ENCODE data around the gene POLE2. TPM values are rescaled to one million over a fixed set of nuclear protein-coding genes. Genes with fewer than 3 reads are reported as not detected.
"Not testable (repeated sequence)": the region's sequence is repeated elsewhere in the genome, so short reads cannot be mapped to it uniquely, and the experiment has no call there.

Gene POLE2
- total RNA-seq, 1 donor from 2014 or later: 46.9 TPM

DNA sequence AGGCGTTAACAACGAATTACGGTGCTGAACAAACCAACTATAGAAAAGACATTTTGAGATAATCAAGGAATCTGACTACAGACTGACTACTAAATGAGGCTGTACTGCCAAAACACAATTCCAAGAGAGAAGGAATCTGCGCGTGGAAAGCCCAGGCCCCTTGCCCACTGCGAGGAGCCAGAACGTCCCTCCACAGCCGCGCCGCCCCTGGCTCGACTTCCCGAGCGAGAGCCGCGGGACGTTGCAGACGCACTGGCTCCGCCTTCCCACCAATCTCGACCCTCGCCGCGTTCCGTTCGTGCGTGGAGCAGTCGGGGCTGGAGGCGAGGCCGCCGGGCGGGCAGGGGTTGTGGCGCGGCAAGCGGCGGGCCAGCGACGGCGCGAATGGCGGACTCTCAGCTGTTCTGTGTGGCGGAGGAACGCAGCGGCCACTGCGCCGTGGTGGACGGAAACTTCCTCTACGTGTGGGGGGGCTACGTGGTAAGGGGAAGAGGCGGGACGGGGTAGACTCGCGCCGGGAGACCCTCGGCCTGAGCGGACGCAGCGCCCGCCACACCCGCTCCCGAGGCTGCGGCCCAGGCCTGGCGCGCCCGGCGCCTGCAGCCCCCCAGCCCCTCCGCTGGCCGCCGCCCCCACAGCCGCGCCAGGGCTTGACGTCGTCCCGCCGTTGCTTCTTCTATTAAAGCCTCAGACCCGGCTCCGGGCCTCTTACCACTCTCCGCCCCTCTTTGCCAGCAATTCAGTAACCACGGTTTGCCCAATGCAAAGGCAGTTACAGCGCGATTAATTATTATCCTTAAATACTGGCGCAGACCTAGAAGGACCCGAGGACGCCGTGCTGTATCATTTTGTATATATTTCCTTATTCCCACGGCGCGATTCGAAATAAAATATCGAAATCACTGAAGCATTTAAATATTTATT, 5.1 kb upstream of the POLE2 start, which contains the start of gene KLHDC1:
TSS of gene KLHDC1 (plus strand) at position 310 of the 924 bp plus-strand sequence. CDS start at position 385, 75 bp downstream.
- Mint-ChIP-seq H3K4me3 (peak within 1 kb of the TSS; percentile 87), H3K9me3 (no peaks in the 10 kb centered on the region), H3K36me3 (ENCODE audit: low read depth) (peaks cover 2% of the 10 kb centered on the region), H3K4me1 (ENCODE audit: low read depth) (peaks cover 19% of the 10 kb centered on the region), H3K27me3 (ENCODE audit: insufficient read depth) (peaks cover 1% of the 10 kb centered on the region), H3K27ac (peak within 1 kb of the TSS; percentile 94)
- DNase-seq (ENCODE audit: low spot score): peak; percentile 74
- intact Hi-C loops (cut with micrococcal nuclease): loop anchor here (1.0 to 10.0 kb wide), 2 partner anchors 74 to 972 kb away; partner anchors contain the start of gene SAV1

DNA sequence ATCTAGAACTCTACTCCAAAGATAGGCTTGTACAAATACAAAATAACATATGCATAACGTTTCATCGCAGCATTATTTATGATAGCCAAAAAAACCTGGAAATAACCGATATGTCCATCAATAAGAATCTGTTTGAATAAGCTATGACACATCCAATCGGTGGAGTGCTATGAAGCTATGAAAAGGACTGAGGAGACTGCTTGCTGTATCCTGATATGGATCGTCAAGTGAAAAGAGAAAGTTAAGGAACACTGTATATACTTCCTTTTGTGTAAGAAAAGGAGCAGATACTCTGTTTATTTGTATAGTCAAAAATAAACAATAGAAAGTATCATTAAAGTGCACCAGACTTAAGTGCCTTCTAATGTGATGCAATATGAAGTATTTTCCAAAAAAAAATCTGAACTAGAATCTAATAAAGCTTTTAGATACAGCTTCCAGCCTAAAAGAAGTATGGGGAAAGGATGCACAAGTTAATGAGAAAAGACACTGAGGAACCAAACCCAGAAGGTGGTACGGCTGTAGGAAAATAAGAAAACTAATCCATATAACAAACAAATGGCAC, 4.3 kb upstream of the POLE2 start:
- H3K27ac Mint-ChIP-seq: peak overlapping the region; percentile 94
- DNase-seq (ENCODE audit: low spot score): no peak
- intact Hi-C loops (cut with micrococcal nuclease): loop anchor here (10.0 kb wide), 1 partner anchor 973 kb away; the partner anchor contains the start of gene SAV1
- peak overlapping the region; percentile 87 for H3K4me3 Mint-ChIP-seq
- H3K27me3 Mint-ChIP-seq (ENCODE audit: insufficient read depth): peaks cover 1% of the 10 kb centered on the region
- peaks cover 2% of the 10 kb centered on the region for H3K36me3 Mint-ChIP-seq (ENCODE audit: low read depth)
- no peaks in the 10 kb centered on the region for H3K9me3 Mint-ChIP-seq
- peaks cover 22% of the 10 kb centered on the region for H3K4me1 Mint-ChIP-seq (ENCODE audit: low read depth)

DNA sequence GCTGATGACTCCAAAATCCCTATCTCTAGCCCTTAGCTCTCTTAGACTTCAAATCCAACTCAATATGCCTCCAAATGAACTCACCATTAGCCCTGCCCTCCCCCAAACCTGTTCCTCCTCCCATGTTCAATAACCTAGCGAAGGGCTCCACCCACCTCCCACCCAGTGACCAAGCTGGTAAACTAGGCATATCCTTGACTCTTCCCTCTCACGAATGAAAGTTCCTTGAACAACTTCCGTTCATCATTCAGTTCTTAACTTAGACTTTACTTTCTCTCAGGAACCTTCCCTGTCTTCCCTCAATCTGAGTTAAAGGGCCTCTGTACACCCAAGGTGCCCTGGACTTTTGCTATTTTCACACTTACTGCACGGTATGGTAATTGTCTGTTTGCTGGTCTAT, 3.0 kb upstream of the POLE2 start:
- DNase-seq (ENCODE audit: low spot score): no peak
- H3K4me3 Mint-ChIP-seq: no peak overlapping the region
- peaks cover 5% of the 10 kb centered on the region for H3K36me3 Mint-ChIP-seq (ENCODE audit: low read depth)
- H3K27me3 Mint-ChIP-seq (ENCODE audit: insufficient read depth): peaks cover 1% of the 10 kb centered on the region
- no peaks in the 10 kb centered on the region for H3K9me3 Mint-ChIP-seq
- no peak overlapping the region for H3K27ac Mint-ChIP-seq
- peaks cover 31% of the 10 kb centered on the region for H3K4me1 Mint-ChIP-seq (ENCODE audit: low read depth)
- intact Hi-C loops (cut with micrococcal nuclease): loop anchor here (10.0 kb wide), 1 partner anchor 974 kb away; the partner anchor contains the start of gene SAV1

- Mint-ChIP-seq H3K27ac (peak overlapping the region; percentile 88), H3K4me1 (ENCODE audit: low read depth) (peaks cover 31% of the 10 kb centered on the region), H3K36me3 (ENCODE audit: low read depth) (peaks cover 5% of the 10 kb centered on the region), H3K9me3 (no peaks in the 10 kb centered on the region), H3K4me3 (peak overlapping the region; percentile 91), H3K27me3 (ENCODE audit: insufficient read depth) (peaks cover 1% of the 10 kb centered on the region)
- no peak for DNase-seq (ENCODE audit: low spot score)
- intact Hi-C loops (cut with micrococcal nuclease): loop anchor here (1.0 to 5.0 kb wide), 9 partner anchors 54 to 624 kb away; partner anchors contain the start of genes DMAC2L, KLHDC2, L2HGDH and MGAT2
These were observed 652 bp upstream of the POLE2 start for GRCh38 chr14:49688701-49689030.

- Mint-ChIP-seq H3K4me1 (ENCODE audit: low read depth) (peaks cover 19% of the 10 kb centered on the region), H3K4me3 (peak overlapping the region; percentile 91), H3K36me3 (ENCODE audit: low read depth) (peaks cover 12% of the 10 kb centered on the region), H3K9me3 (no peaks in the 10 kb centered on the region), H3K27me3 (ENCODE audit: insufficient read depth) (no peaks in the 10 kb centered on the region), H3K27ac (no peak overlapping the region)
- intact Hi-C loops (cut with micrococcal nuclease): loop anchor here (5.0 kb wide), 3 partner anchors 166 to 626 kb away; partner anchors contain the start of genes DMAC2L, L2HGDH, NEMF and VCPKMT
- DNase-seq (ENCODE audit: low spot score): no peak
These were observed 1.6 kb downstream of the POLE2 start for GRCh38 chr14:49686425-49686824.

GRCh38 chr14:49679271-49679670, 8.7 kb downstream of the POLE2 start:
- DNase-seq (ENCODE audit: low spot score): no peak
- Mint-ChIP-seq H3K36me3 (ENCODE audit: low read depth) (peaks cover 39% of the 10 kb centered on the region), H3K27ac (peak overlapping the region; percentile 74), H3K4me3 (no peak overlapping the region), H3K27me3 (ENCODE audit: insufficient read depth) (no peaks in the 10 kb centered on the region), H3K9me3 (no peaks in the 10 kb centered on the region), H3K4me1 (ENCODE audit: low read depth) (peaks cover 13% of the 10 kb centered on the region)
- intact Hi-C loops (cut with micrococcal nuclease): no loop called here

- peaks cover 45% of the 10 kb centered on the region for H3K36me3 Mint-ChIP-seq (ENCODE audit: low read depth)
These were observed 10.4 kb downstream of the POLE2 start for GRCh38 chr14:49677643-49678042.

DNA sequence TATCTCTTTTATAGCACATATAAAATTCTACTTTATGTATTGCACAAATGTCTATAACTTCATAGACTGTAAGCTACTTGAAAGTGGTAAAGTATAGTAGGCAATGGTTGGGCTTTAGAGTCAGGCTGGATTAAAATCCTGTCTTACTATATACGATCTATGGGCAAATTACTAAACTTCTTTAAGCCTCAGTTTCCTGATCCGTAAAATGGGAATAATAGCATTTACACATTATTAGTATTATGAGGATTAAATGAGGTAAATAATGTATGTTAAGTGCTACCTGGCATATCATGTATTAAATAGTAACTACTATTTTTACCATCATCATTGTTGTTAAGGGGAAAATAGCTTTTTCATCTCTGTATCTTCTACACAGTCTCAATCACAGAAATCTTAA, 14.4 kb downstream of the POLE2 start:
- Mint-ChIP-seq H3K36me3 (ENCODE audit: low read depth) (peaks cover 22% of the 10 kb centered on the region), H3K9me3 (no peaks in the 10 kb centered on the region), H3K4me1 (ENCODE audit: low read depth) (no peaks in the 10 kb centered on the region), H3K27ac (no peak overlapping the region), H3K4me3 (no peak overlapping the region), H3K27me3 (ENCODE audit: insufficient read depth) (no peaks in the 10 kb centered on the region)
- intact Hi-C loops (cut with micrococcal nuclease): no loop called here
- no peak for DNase-seq (ENCODE audit: low spot score)

More at GRCh38 chr14:49677643-49678042, 10.4 kb downstream of the POLE2 start:
- Mint-ChIP-seq H3K27ac (no peak overlapping the region), H3K4me1 (ENCODE audit: low read depth) (peaks cover 13% of the 10 kb centered on the region), H3K27me3 (ENCODE audit: insufficient read depth) (no peaks in the 10 kb centered on the region), H3K9me3 (no peaks in the 10 kb centered on the region), H3K4me3 (no peak overlapping the region)
- no peak for DNase-seq (ENCODE audit: low spot score)
- intact Hi-C loops (cut with micrococcal nuclease): no loop called here

DNA sequence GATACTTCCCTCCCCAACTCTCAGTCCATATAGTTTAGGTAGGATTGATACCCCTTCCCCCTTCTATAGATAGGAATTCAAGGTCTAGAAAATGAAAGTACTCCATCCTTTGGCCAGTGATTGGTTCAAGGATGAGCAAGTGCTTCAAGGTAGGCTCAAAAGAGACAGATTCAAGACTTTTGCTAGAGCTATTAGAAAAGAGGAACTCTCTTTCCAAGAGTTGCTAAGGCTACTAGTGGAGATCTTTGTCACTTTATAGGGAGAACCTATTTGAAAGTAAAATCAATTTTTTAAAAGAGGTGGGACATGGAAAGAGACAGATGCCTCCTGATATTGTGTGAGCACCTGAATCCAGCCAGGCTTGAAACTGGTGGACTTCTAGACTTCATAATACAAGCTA, 17.5 kb downstream of the POLE2 start:
- H3K36me3 Mint-ChIP-seq (ENCODE audit: low read depth): peaks cover 20% of the 10 kb centered on the region
- intact Hi-C loops (cut with micrococcal nuclease): no loop called here
- no peaks in the 10 kb centered on the region for H3K9me3 Mint-ChIP-seq

GRCh38 chr14:49659526-49660455, 28.2 kb downstream of the POLE2 start:
- H3K9me3 Mint-ChIP-seq: no peaks in the 10 kb centered on the region
- no peaks in the 10 kb centered on the region for H3K4me1 Mint-ChIP-seq (ENCODE audit: low read depth)
- H3K27ac Mint-ChIP-seq: no peak overlapping the region
- H3K36me3 Mint-ChIP-seq (ENCODE audit: low read depth): peaks cover 12% of the 10 kb centered on the region
- no peak overlapping the region for H3K4me3 Mint-ChIP-seq
- H3K27me3 Mint-ChIP-seq (ENCODE audit: insufficient read depth): no peaks in the 10 kb centered on the region
- DNase-seq (ENCODE audit: low spot score): no peak
- intact Hi-C loops (cut with micrococcal nuclease): no loop called here

More for the DNA sequence above, 17.5 kb downstream of the POLE2 start:
- no peaks in the 10 kb centered on the region for H3K27me3 Mint-ChIP-seq (ENCODE audit: insufficient read depth)
- H3K4me3 Mint-ChIP-seq: no peak overlapping the region
- DNase-seq (ENCODE audit: low spot score): no peak
- no peaks in the 10 kb centered on the region for H3K4me1 Mint-ChIP-seq (ENCODE audit: low read depth)
- no peak overlapping the region for H3K27ac Mint-ChIP-seq

- DNase-seq (ENCODE audit: low spot score); H3K4me1 Mint-ChIP-seq (ENCODE audit: low read depth); H3K4me3 Mint-ChIP-seq; H3K9me3 Mint-ChIP-seq; H3K27me3 Mint-ChIP-seq (ENCODE audit: insufficient read depth); H3K27ac Mint-ChIP-seq; intact Hi-C loops (cut with micrococcal nuclease): not testable (repeated sequence)
- peaks cover 11% of the 10 kb centered on the region for H3K36me3 Mint-ChIP-seq (ENCODE audit: low read depth)
These were observed 30.5 kb downstream of the POLE2 start for GRCh38 chr14:49657500-49657899.

DNA sequence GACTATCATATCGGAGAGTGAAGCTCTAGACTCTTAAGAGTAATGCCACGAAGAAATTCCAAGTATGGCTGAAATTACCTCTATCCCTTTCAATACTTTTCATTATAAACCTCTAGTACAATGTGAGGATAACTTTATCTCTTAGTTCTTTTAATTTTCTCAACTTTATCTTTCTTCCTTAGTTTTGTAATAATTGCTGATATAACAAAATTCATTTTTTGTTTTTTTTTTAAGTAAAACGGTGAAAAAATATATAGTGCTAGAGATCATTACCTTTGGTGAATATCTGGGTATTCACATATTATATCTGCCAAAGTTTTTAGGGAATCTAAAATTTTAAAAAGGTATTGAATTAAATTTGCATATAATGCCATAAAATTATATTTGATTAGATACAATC, 33.5 kb downstream of the POLE2 start:
- no peak overlapping the region for H3K4me3 Mint-ChIP-seq
- H3K36me3 Mint-ChIP-seq (ENCODE audit: low read depth): peaks cover 14% of the 10 kb centered on the region
- H3K4me1 Mint-ChIP-seq (ENCODE audit: low read depth): no peaks in the 10 kb centered on the region
- H3K27me3 Mint-ChIP-seq (ENCODE audit: insufficient read depth): no peaks in the 10 kb centered on the region
- intact Hi-C loops (cut with micrococcal nuclease): no loop called here
- no peak overlapping the region for H3K27ac Mint-ChIP-seq
- DNase-seq (ENCODE audit: low spot score): no peak
- no peaks in the 10 kb centered on the region for H3K9me3 Mint-ChIP-seq

Measured in activated T-helper 1 cell treated with anti-CD3 and anti-CD28 coated beads, Interleukin-12 subunit alpha, Interleukin-12 subunit beta, Interleukin-2, Interleukin-4 antibody, amounts not matched to agents 30 ng/mL and 10 ng/mL and 1 ng/mL, durations not matched to agents 14 hours and 24 hours and 36 hours (primary cell).